ENCODE results near the gene RHPN2.
A peak's percentile ranks its signal among the peaks of the same experiment; 100 is the strongest.

RHPN2 gene

GRCh38 chr19:33064792-33065550 lies at the start of gene RHPN2:
TSS of gene RHPN2 (minus strand) at chr19:33064888. CDS start at chr19:33064852, 36 bp downstream.
- DNase-seq: peak; percentile 65

GRCh38 chr19:33114312-33114711 lies 49.6 kb upstream of the RHPN2 start:
- no peak for DNase-seq

- DNase-seq: no peak
Observed at GRCh38 chr19:33111587-33111986, 46.9 kb upstream of the RHPN2 start.

GRCh38 chr19:33110137-33110910 lies 45.6 kb upstream of the RHPN2 start:
- DNase-seq: no peak

- DNase-seq: no peak
Observed at GRCh38 chr19:33108161-33108560, 43.5 kb upstream of the RHPN2 start.

GRCh38 chr19:33102893-33103292 lies 38.2 kb upstream of the RHPN2 start:
- no peak for DNase-seq

- no peak for DNase-seq
Observed at GRCh38 chr19:33100894-33101644, 36.4 kb upstream of the RHPN2 start.

GRCh38 chr19:33098055-33098534 lies 33.4 kb upstream of the RHPN2 start:
- DNase-seq: no peak

- no peak for DNase-seq
Observed at GRCh38 chr19:33096005-33096404, 31.3 kb upstream of the RHPN2 start.

- DNase-seq: no peak
Observed at GRCh38 chr19:33094436-33095067, 29.9 kb upstream of the RHPN2 start.

GRCh38 chr19:33093420-33094210 lies 28.9 kb upstream of the RHPN2 start:
- no peak for DNase-seq

GRCh38 chr19:33090179-33090578 lies 25.5 kb upstream of the RHPN2 start:
- DNase-seq: no peak

GRCh38 chr19:33089010-33089409 lies 24.3 kb upstream of the RHPN2 start:
- no peak for DNase-seq

- no peak for DNase-seq
Observed at GRCh38 chr19:33086955-33087354, 22.3 kb upstream of the RHPN2 start.

GRCh38 chr19:33085570-33086128 lies 21.0 kb upstream of the RHPN2 start:
- DNase-seq: no peak

GRCh38 chr19:33080761-33081681 lies 16.3 kb upstream of the RHPN2 start, which contains the start of gene GPATCH1:
TSS of gene GPATCH1 (plus strand) at chr19:33081181. CDS start at chr19:33081194, 13 bp downstream.
- DNase-seq: peak; percentile 88

GRCh38 chr19:33075519-33075918 lies 10.8 kb upstream of the RHPN2 start:
- DNase-seq: no peak

- DNase-seq: no peak
Observed at GRCh38 chr19:33071887-33072286, 7.2 kb upstream of the RHPN2 start.

- DNase-seq: no peak
Observed at GRCh38 chr19:33067121-33067520, 2.4 kb upstream of the RHPN2 start.

- DNase-seq: no peak
Observed at GRCh38 chr19:33066543-33066942, 1.9 kb upstream of the RHPN2 start.

- peak; percentile 25 for DNase-seq
Observed at GRCh38 chr19:33064458-33064791, 263 bp downstream of the RHPN2 start.

Data from activated naive CD4-positive, alpha-beta T cell treated with Interleukin-2 at 50 U/mL for 16 hours (primary cell).